ENCODE data around the gene ZNF740.

DNA sequence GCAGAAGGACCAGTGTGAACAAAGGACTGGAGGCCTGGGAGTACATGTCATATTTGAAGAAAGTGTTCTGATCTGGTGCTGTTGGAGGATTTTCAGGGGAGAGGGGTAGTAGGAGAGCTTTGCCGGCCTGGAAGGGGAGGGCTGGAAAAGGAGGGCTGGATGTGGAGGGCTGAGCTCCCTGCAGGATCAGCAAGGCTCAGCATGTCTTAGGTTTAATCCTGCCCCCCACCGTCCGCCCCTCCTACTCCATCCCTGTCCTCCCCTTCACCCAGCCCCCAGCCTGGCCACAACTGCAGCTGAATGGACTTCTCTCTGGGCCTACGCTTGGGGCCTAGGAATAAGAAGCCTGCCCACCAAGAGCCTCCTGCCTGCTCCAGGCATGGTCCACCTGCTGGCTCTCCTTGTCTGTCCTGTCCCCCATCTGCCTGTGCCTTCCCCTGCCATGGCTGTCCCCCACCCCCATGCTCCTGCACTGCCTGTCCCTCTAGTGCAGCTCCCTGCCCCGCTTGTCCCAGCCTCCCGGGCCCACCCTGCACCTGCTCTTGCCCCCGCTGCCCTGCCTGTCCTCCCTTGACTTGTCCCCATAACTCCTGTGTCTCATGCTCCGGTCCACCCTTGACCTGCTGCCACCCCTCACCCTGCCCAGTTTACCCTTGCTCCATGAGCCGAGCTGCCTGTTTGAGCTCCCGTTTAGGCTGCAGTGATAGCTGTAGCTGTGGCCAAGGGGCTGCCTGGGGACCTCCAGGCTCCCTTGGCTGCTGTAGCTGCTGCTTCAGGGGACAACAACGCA is 61.3 kb downstream of the ZNF740 start:
- TF ChIP-seq, protein P1, sequence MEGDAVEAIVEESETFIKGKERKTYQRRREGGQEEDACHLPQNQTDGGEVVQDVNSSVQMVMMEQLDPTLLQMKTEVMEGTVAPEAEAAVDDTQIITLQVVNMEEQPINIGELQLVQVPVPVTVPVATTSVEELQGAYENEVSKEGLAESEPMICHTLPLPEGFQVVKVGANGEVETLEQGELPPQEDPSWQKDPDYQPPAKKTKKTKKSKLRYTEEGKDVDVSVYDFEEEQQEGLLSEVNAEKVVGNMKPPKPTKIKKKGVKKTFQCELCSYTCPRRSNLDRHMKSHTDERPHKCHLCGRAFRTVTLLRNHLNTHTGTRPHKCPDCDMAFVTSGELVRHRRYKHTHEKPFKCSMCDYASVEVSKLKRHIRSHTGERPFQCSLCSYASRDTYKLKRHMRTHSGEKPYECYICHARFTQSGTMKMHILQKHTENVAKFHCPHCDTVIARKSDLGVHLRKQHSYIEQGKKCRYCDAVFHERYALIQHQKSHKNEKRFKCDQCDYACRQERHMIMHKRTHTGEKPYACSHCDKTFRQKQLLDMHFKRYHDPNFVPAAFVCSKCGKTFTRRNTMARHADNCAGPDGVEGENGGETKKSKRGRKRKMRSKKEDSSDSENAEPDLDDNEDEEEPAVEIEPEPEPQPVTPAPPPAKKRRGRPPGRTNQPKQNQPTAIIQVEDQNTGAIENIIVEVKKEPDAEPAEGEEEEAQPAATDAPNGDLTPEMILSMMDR (IDR thresholded peaks at IDR 0.05) = no peak
- TF ChIP-seq POLR2A (IDR thresholded peaks at IDR 0.05) = no peak
- TF ChIP-seq POLR2AphosphoS5 (IDR thresholded peaks at IDR 0.05) = no peak
